HTERT RPE-1 (cell line): ENCODE data around the gene STAT5B.
"Not testable (repeated sequence)": the region's sequence is repeated elsewhere in the genome, so short reads cannot be mapped to it uniquely, and the experiment has no call there.

Experiments
- in situ Hi-C: fragments of 300-500 bp; cut with MboI; formaldehyde crosslinking; loops from 4 replicates; pipeline ENCODE4 v1.14.3; 2020; ENCODE audit warnings: low sequenced_read_pairs

The STAT5B gene

DNA sequence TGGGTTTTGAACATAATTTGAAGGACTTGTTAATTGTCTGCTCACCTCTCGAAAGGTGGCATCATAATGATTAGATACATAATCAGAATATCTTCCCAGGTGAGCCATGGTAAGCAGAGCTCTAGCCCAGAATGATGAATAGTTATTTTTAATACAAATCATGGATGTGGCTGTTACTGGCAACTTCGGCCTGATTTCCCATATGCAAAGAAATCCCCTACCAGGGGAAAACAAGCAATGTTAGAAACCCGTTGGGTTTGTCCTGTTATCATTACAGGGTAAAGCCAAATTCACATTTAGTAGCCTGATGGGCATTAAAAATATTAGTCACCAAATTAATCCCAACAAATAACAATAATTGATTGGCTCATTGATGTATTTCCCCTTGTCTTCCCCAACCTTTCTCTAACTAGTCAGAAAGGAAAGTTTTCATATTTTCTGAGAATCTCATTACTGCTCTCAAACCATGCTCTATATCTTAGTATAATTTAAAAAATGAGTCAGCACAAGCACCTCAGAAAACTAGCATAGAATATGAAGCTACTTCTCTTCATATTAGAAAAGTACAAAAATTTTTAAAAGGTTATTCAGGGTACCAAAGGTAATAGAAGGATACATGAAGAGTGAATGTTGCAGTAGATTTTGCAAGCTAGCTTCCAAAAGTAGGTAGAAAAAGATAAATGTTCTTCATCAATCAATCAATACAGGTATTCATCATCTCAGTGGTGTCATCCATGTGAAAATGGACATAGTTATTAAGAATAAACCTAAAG is 5.0 kb downstream of the STAT5B start:
- in situ Hi-C loops: no loop called here

DNA sequence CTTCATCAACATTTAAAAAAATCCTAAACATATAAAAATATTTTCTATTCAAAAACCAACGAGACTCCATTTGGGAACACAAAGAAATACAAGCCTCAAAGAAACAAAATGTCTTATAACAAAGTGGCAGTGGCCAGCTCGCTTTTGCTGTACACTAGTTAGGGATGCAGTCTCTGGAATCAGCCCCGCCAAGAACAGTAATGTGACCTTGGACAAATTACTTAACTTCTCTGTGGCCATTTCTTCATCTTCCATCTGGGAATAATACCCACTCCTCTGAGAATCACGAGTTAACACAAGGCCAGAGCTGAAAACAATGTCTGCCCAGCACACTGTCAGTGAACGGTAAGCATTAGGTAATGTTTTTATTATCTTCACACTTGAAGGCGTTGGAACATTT is 5.6 kb downstream of the STAT5B start:
- in situ Hi-C loops: no loop called here

DNA sequence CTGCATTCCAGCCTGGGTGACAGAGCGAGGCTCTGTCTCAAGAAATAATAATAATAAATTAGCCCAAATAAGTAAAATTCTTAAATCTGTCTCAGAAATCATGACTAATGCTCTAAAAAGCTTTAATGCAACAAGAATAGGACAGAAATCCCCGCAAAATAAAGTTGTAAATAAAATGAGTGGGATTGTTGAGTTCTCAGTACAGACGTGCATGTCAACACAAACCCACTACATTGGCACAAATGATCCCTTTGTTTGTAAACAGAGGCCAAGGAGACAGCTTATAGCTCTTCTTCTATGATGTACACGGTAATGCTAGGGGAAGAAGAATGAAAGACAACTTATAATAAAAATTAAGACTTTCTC is 6.0 kb downstream of the STAT5B start:
- in situ Hi-C loops: no loop called here

DNA sequence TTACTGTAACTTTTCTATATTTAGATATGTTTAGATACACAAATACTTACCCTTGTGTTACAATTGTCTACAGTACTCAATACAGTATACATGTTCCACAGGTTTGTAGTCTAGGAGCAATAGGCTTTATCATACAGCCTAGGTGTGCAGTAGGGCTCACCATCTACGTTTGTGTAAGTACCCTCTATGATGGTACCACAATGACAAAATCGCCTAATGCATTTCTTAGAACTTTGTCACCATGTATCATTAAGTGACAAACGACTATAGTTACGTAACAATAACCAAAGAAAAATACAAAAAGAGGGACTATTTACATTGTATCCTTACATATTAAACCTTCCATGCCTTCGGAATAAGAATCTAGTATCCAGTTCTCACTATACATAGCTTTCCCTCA is 8.0 kb downstream of the STAT5B start:
- in situ Hi-C loops: no loop called here

DNA sequence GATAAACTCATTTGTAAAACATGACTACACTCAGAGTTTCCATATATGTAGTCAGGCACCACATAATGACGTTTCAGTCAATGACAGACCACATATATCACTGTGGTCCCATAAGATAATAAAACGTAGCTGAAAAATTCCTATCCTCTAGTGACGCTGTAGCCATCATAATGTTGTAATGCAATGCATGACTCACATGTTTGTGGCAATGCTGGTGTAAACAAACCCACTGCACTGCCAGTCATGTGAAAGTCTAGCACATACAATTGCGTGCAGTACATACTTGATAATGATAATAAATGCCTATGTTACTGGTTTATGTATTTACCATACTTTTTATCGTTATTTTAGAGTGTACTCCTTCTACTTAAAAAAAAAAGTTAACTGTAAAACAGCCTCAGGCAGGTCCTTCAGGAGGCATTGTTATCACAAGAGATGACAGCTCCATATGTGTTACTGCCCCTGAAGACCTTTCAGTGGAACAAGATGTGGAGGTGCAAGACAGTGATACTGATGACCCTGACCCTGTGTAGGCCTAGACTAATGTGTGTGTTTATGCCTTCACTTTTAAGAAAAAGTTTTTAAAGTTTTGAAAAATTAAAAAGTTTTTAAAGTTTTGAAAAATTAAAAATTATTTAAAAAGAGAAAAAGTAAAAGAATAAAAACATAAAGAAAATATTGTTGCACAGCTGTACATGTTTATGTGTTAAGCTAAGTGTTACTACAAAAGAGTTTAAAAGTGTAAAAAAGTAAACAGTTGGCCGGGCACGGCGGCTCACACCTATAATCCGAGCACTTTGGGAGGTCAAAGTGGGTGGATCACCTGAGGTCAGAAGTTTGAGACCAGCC is 9.0 kb downstream of the STAT5B start:
- in situ Hi-C loops: no loop called here

DNA sequence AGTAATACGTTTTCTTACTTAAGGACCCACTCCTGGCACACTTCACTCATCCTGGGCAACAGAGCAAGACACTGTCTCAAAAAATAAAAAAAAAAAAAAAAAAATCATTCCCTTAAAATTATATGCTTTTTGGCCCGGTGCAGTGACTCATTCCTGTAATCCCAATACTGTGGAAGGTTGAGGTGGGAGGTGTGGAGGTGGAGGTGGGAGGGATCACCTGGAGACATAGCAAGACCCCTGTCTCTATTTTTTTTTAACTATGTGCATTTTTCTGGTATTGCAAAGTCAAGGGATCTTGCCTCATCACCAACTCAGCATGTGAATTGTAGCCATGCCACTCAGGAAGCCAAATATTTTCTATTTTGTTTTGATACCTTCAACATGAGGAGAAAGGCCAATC is 9.7 kb downstream of the STAT5B start:
- in situ Hi-C loops: no loop called here

DNA sequence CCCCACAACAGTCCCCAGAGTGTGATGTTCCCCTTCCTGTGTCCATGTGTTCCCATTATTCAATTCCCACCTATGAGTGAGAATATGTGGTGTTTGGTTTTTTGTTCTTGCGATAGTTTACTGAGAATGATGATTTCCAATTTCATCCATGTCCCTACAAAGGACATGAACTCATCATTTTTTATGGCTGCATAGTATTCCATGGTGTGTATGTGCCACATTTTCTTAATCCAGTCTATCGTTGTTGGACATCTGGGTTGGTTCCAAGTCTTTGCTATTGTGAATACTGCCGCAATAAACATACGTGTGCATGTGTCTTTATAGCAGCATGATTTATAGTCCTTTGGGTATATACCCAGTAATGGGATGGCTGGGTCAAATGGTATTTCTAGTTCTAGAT is 11.8 kb downstream of the STAT5B start:
- in situ Hi-C loops: not testable (repeated sequence)

DNA sequence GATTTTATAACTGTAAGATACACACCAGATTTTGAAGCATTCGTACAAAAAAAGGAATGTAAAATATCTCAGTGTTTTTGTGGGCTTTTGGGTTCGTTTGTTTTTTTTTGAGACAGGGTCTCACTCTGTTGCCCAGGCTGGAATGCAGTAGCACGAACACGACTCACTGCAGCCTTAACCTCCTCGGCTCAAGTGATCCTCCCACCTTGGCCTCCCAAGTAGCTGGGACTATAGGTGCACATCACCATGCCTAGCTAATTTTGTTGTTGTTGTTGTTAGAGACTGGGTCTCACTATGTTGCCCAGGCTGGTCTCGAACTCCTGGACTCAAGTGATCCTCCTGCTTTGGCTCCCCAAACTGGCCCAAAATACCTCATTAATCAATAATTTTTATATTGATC is 15.9 kb downstream of the STAT5B start:
- in situ Hi-C loops: no loop called here

DNA sequence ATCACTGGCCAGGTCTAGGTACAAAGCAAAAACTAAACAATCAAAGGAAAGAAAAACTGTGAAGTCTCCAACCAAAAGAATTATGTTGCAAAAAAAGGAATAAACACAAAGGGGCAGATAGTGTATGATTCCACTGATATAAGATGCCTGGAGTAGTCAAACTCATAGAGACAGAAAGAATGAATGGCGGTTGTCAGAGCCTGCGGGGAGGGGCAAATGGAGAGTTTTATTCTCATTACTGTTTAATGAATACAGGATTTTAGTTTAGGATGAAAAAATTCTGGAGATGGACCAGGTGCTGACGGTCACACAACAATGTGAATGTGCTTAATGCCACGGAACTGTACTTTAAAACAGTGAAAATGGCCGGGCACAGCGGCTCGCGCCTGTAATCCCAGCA is 20.7 kb downstream of the STAT5B start:
- in situ Hi-C loops: no loop called here

DNA sequence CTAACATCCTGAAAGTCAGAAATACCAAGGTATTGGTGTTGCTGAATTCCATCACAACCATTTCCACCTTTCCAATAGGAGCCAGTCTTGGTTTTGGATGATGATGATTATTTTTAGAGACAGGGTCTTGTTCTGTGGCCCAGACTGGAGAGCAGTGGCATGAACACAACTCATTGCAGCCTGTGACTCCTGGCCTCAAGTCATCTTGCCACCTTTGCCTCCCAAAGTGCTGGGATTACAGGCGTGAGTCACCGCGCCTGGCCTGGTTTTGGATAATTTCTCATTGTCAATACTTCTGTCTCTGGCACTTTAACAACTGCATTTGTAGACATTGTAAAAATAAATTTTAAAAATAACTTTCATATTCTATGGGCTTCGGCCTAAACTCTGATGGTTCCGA is 22.6 kb downstream of the STAT5B start:
- in situ Hi-C loops: no loop called here

DNA sequence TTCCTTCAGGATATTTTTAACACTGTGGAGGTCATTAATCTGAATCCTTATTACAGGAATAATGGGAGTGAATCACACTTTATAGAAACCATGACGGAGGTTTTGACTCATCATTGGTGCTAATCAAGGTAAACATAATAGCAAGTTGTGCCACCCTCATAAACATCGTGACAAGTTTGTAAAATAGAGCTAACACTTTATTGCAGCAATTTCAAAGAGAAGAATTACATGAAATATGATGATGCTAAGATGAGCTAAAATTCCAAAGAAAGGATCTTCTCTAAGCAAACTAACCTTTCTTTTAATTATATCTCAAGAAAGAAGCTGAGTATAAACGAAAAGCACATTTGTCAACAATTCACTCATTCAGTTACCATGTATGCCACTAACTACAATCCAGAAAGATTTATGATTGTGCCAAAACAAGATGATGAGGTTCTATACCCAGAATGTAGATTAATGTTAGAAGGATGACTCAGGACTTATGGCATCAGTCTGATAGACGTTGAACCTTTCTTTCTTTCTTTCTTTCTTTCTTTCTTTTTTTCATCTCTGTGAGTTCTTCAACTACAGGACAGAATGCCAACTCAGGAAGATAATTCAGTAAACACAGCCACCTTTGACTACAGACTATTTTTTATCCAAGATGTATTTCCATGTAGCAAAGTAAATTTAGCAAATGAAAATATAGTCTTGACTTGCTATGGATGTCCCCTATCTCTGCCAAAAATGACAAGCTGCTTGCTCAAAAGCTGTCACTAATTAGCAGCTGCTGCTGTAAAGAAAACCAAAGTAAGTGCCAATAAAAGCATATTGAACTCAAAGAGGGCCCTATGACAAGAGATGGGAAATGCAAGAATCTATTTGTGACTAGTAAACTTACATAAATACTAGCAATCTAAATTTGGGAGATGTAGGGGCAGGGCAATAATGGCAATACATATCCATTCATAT is 23.3 kb downstream of the STAT5B start:
- in situ Hi-C loops: no loop called here

DNA sequence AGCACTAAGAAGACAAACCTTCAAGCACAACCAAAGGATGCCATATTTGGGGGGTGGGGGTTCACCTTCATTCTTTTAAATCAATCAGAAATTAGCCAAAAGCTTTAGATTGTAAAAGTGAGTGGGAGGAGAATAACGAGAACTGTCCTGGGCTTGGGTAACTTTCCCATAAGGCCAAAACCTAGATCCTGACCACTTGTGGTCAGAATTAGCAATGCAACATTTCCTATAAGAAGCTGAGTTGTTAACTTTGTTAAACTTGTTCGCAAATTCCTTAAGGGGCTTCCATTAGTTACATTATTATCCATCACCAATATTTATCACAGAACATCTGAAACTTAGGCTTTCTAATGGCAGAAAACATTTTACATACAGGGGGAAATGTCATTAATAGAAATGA is 25.1 kb downstream of the STAT5B start:
- in situ Hi-C loops: no loop called here

DNA sequence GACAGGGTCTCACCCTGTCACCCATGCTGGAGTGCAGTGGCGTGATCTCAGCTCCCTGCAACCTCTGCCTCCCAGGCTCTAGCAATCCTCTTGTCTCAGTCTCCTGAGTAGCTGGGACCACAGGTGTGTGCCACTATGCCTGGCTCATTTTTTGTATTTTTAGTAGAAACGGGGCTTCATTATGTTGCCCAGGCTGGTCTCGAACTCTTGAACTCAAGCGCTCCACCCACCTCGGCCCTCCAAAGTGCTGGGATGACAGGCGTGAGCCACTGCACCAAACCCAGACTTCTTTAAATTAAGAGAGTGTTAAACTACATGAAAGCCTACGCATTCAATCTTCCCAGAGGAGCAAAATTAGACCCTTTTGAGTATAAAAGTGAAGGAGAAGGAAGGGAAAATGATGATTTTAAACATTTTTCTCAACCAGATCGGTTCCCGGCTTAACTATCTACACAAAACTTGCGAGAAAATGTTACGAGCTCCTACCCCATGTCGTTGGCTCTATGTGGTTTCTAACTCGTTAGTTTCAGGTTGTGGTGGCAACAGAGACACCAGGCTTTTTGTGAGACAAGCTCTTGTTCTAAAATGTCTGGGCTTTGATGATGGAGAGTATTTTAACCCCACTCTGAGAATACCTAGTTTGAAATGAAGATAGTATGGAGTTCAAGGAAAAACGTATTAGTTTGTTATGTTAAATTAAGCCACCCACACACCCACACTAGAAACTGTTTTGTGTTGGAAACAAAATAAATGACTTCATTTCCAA is 26.3 kb downstream of the STAT5B start:
- in situ Hi-C loops: no loop called here

DNA sequence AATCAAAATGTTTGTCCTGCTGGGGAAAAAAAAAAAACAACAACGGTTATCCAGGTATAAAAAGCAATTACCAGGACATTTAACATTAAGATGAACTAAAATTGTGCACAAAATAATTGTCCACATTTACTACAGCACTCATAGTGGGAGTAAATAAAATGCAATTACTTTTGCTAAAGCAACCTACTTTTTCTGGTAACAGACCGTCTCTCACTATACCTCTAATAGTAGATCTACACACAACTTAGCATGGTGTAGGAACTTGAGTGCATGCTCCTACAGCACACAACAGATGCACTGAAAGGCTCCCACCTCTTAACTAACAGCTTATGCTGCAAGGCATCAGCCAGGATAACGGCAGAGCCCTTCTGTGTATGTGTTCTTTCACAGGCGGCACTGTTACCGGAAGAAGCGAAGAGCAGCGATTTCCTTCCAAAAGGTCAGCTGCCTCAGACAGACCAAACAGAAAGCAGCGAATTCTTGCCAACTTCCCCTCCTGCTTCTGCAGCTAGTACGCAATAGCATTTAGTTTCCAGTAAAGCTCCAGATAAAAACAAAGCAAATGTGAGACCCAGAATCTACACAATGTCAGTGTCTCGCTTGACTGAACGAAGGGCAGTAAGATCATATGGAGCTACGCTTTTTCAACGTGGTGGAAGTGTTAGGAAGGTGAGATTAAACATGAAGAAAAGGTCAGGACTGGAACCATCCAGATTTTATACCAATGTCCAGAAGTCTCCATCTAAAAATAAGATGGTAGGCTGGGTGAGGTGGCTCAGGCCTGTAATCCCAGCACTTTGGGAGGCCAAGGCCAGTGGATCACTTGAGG is 27.6 kb downstream of the STAT5B start:
- in situ Hi-C loops: no loop called here

DNA sequence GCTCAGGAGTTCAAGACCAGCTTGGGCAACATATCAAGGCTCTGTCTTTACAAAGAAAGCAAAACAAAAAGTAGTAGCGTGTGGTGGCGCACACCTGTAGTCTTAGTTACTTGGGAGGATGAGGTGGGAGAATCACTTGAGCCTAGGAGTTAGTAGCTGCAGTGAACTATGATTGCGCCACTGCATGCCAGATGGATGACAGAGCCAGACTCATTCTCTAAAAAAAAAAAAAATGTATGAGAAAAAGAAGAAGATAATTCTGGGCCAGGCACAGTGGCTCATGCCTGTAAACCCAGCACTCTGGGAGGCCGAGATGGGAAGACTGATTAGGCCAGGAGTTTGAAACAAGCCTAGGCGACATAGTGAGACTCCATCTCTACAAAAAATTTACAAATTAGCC is 28.5 kb downstream of the STAT5B start:
- in situ Hi-C loops: no loop called here

DNA sequence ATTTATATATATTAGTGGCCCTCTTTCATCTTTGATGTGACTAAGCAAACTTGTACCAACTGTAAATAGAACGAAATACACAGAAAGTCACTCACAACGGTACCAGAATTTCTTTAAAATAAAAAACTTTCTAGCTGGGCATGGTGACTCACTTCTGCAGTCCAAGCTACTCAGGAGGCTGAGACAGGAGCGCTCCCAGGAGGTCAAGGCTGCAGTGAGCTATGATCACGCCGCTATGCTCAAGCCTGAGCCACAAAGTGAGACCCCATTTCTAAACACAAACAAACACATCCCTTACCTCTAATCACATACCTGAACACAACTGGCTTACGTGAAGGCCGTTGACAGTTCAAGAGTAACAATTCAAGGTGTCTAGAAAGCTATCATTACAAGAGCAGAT is 29.7 kb downstream of the STAT5B start:
- in situ Hi-C loops: no loop called here

DNA sequence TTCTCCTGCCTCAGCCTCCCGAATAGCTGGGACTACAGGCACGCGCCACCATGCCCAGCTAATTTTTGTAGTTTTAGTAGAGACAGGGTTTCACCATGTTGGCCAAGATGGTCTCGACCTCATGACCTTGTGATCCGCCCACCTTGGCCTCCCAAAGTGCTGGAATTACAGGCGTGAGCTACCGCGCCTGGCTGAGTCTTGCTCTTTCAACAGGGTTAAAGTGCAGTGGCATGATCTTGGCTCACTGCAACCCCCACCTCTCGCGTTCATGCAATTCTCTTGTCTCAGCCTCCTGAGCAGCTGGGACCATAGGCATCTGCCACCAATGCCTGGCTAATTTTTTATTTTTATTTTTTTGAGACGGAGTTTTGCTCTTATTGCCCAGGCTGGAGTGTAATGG is 31.0 kb downstream of the STAT5B start:
- in situ Hi-C loops: not testable (repeated sequence)

DNA sequence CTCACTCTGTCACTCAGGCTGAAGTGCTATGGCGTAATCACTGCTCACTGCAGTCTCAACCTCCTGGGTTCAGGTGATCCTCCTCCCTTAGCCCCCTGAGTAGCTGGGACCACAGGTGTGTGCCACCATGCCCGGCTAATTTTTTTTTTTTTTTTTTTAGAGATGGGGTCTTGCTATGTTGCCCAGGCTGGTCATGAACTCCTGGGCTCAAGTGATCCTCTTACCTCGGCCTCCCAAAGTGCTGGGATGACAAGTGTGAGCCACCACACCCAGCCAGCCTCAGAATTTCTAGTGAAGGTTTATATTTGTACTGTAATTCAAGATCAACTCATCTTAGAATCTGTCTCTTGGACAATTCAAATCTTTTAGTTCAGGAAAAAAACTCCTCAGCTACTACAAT is 32.1 kb downstream of the STAT5B start:
- in situ Hi-C loops: not testable (repeated sequence)

DNA sequence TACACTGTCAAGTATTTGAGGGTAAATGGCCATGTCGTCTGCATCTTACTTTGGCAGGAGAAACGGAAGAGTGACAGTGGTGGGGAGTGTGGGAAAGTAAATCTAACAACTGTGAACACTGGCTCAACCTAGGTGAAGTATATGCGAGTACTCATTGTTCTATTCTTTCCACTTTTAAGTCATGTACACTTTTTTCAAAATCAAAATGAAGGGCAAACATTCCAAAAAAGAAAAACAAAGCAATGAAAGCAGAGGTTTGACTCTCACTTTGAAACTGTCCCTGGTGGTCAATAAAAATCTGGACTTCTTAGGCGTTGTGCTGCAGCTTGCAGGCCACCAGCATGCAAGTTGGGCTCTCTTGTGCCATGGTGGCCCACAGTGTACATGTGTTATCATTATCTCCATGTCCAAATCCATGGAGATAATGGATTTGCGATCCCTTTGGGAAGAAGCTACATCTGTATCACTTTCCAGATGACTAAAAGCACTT is 32.7 kb downstream of the STAT5B start:
- in situ Hi-C loops: no loop called here

DNA sequence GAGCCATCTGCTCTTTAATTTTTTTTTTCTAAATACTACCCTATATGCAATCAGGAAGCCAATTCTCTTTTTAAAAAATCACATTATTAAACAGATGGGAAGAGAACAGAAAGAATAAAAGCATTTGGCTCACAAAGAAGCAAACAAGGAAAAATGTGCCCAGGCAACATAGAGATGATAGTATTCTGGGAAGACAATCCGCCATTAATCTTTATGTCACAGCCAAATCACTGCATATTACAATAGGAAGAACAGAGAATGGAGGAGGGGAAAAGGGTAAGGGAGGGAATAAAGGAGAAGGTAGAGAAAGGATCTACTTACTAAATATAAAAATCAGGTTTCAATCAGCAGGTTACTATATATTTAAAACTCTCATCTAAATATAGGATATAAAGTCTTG is 34.3 kb downstream of the STAT5B start:
- in situ Hi-C loops: no loop called here
